ENCODE measurements around the gene CD22. TPM values are rescaled to one million over a fixed set of nuclear protein-coding genes. Genes with fewer than 3 reads are reported as not detected.
"Not testable (repeated sequence)": the region's sequence is repeated elsewhere in the genome, so short reads cannot be mapped to it uniquely, and the experiment has no call there.

CD22 gene
- total and polyA plus RNA-seq, 9 donors: 54.2 to 264 (median 113) TPM

- no peaks in the 10 kb centered on the region for H3K27me3 ChIP-seq
- WGBS, 3 donors: 68 to 69% methylated on average over 1 of the region's 1 CpG; no CpG with 5 or more reads in 1 of the 3 donors
- intact Hi-C loops (cut with DNase I): no loop called here
- no peaks in the 10 kb centered on the region for H3K4me1 ChIP-seq (ENCODE audit: insufficient read depth)
- no peaks in the 10 kb centered on the region for H3K9me3 ChIP-seq
- no peak for TF ChIP-seq EP300 (IDR thresholded peaks at IDR 0.05)
- no peak for TF ChIP-seq CTCF (IDR thresholded peaks at IDR 0.05)
- no peak for TF ChIP-seq POLR2A (IDR thresholded peaks at IDR 0.05)
- no peak overlapping the region for H3K27ac ChIP-seq
- no peaks in the 10 kb centered on the region for H3K36me3 ChIP-seq
- no peak for DNase-seq
- H3K4me3 ChIP-seq: no peak overlapping the region
Measured at GRCh38 chr19:35368378-35368777, 39.4 kb downstream of the CD22 start.

GRCh38 chr19:35369522-35369921 is 40.5 kb downstream of the CD22 start:
- no peak overlapping the region for H3K27ac ChIP-seq
- H3K27me3 ChIP-seq: no peaks in the 10 kb centered on the region
- H3K4me1 ChIP-seq (ENCODE audit: insufficient read depth): no peaks in the 10 kb centered on the region
- no peak overlapping the region for H3K4me3 ChIP-seq
- intact Hi-C loops (cut with DNase I): no loop called here
- H3K9me3 ChIP-seq: no peaks in the 10 kb centered on the region
- TF ChIP-seq POLR2A (IDR thresholded peaks at IDR 0.05): no peak
- TF ChIP-seq CTCF (IDR thresholded peaks at IDR 0.05): no peak
- no peak for TF ChIP-seq EP300 (IDR thresholded peaks at IDR 0.05)
- no peaks in the 10 kb centered on the region for H3K36me3 ChIP-seq
- DNase-seq: no peak

GRCh38 chr19:35370722-35371121 is 41.7 kb downstream of the CD22 start, which contains the start of gene GPR42:
GPR42 (plus strand) TSS chr19:35371068; CDS start chr19:35371360, 292 bp downstream.
- no peaks in the 10 kb centered on the region for H3K27me3 ChIP-seq
- TF ChIP-seq POLR2A (IDR thresholded peaks at IDR 0.05) (no peak), EP300 (IDR thresholded peaks at IDR 0.05) (no peak), CTCF (IDR thresholded peaks at IDR 0.05) (no peak)
- intact Hi-C loops (cut with DNase I): no loop called here
- H3K36me3 ChIP-seq: no peaks in the 10 kb centered on the region
- no peak within 1 kb of the TSS for H3K27ac ChIP-seq
- no peaks in the 10 kb centered on the region for H3K9me3 ChIP-seq
- DNase-seq: no peak
- 85 to 90% methylated on average over 7 of the region's 8 CpGs; no CpG with 5 or more reads in 1 of the 3 donors for WGBS, 3 donors
- no peaks in the 10 kb centered on the region for H3K4me1 ChIP-seq (ENCODE audit: insufficient read depth)
- no peak within 1 kb of the TSS for H3K4me3 ChIP-seq

- no peak overlapping the region for H3K27ac ChIP-seq
- DNase-seq: no peak
- H3K36me3 ChIP-seq: no peaks in the 10 kb centered on the region
- intact Hi-C loops (cut with DNase I): no loop called here
- H3K27me3 ChIP-seq: no peaks in the 10 kb centered on the region
- no peak for TF ChIP-seq EP300 (IDR thresholded peaks at IDR 0.05)
- TF ChIP-seq POLR2A (IDR thresholded peaks at IDR 0.05): no peak
- H3K4me3 ChIP-seq: no peak overlapping the region
- WGBS, 3 donors: 82 to 96% (median 91%) methylated on average over 7 of the region's 7 CpGs
- no peaks in the 10 kb centered on the region for H3K9me3 ChIP-seq
- no peaks in the 10 kb centered on the region for H3K4me1 ChIP-seq (ENCODE audit: insufficient read depth)
Measured at GRCh38 chr19:35373492-35373891, 44.5 kb downstream of the CD22 start.

- H3K4me1 ChIP-seq (ENCODE audit: insufficient read depth); H3K27me3 ChIP-seq; H3K4me3 ChIP-seq; H3K27ac ChIP-seq; DNase-seq; H3K9me3 ChIP-seq; H3K36me3 ChIP-seq; intact Hi-C loops (cut with DNase I): not testable (repeated sequence)
Measured at GRCh38 chr19:35374031-35374430, 45.0 kb downstream of the CD22 start.

Data from ovary (tissue), 9 donors.